ENCODE data around the gene SDC3.

SDC3 gene

GRCh38 chr1:30908316-30908695 is 252 bp downstream of the SDC3 start:
- DNase-seq (ENCODE audit: low read depth), result no peak
- H3K4me3 ChIP-seq (ENCODE audit: low read length), result peak overlapping the region; percentile 72
- no peak for TF ChIP-seq CTCF (conservative IDR thresholded peaks at IDR 0.05; ENCODE audit: low read length)

- TF ChIP-seq CTCF (conservative IDR thresholded peaks at IDR 0.05; ENCODE audit: low read length), result no peak
- peak overlapping the region; percentile 72 for H3K4me3 ChIP-seq (ENCODE audit: low read length)
- DNase-seq (ENCODE audit: low read depth), result no peak
Measured at GRCh38 chr1:30907481-30908315, 860 bp downstream of the SDC3 start.

DNA sequence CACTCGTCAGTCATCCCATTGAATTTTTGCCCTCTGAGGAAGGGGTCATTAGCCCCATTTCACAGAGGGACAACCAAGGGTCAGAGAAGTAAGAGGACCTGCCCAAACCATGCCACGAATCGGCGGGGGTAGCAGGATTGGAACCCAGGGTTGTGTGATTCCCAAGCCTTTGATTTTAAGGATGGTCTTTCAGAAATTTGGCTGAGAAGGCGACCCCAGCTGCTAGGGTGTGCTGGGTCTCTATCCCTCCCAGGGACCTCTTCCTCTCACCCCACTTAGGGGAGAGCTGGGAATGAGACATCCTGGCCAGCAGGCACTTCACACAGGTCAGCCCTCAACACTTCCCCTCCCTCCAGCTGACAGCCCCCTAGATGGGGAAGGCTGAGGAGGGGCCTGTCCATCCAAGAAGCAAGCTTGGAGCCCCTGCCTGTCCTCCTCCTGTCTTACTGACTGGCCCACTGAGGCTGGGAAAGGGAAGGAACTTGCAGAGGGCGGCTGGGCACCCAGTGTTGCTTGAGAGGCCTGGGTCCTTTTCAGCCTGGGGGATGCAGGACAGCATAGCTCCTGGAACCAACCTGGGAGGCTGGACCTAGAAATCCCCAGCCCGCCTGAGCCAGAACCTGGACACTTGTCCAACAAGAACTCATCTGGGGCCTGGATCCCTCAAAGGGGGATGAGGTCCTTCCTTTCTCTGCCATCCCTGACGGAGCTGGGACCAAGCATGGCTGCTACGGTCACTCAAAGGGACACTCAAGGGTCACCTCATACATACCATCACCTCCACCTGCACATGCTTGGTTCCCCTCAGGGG is 1.7 kb downstream of the SDC3 start:
- H3K4me3 ChIP-seq (ENCODE audit: low read length), result peak overlapping the region; percentile 72
- TF ChIP-seq CTCF (conservative IDR thresholded peaks at IDR 0.05; ENCODE audit: low read length), result no peak

GRCh38 chr1:30905916-30906620 is 2.5 kb downstream of the SDC3 start:
- no peak for TF ChIP-seq CTCF (conservative IDR thresholded peaks at IDR 0.05; ENCODE audit: low read length)
- no peak overlapping the region; the same call in 1 of the 2 replicates for H3K4me3 ChIP-seq (ENCODE audit: low read length)
- peak; percentile 17 for DNase-seq (ENCODE audit: low read depth)

More for the DNA sequence above, 1.7 kb downstream of the SDC3 start:
- DNase-seq (ENCODE audit: low read depth), result no peak

DNA sequence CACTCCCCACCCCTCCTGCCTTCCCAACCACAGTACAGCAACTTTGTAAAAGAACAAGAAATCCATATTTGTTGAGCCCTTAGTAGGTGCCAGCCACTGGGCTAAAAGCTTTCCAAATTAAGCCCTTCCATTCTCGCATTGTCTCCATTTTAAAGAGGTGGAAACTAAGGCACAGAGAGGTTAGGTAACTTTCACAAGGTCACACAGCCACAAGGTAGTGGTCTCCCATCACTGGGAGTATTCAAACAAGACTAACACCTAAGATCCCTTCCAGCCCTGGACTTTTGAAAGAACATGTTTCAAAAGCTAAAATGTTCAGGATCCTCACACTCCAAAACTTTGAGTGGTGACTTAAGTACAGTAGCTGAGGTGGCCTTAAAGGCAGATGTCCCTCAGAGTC is 3.2 kb downstream of the SDC3 start:
- no peak for TF ChIP-seq CTCF (conservative IDR thresholded peaks at IDR 0.05; ENCODE audit: low read length)
- no peak for DNase-seq (ENCODE audit: low read depth)
- H3K4me3 ChIP-seq (ENCODE audit: low read length), result no peak overlapping the region

DNA sequence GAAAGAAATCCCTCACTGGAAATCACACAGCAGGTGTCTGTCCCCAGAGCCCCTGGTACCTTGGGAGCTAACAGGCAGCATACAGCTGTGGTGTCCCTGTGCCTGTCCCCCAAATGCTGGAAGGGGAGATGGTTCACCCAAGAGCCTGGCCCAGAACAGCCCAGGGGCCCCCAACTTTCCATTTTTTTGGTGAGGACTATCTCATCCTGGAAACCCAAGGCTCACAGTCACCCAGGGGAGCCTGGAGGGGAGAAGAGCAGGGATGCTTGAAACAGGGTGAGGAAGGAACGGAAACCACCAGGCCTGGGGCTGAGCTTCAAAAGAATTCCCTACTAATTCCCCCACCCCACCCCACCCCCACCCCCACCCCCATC is 3.6 kb downstream of the SDC3 start:
- no peak overlapping the region for H3K4me3 ChIP-seq (ENCODE audit: low read length)
- TF ChIP-seq CTCF (conservative IDR thresholded peaks at IDR 0.05; ENCODE audit: low read length), result no peak
- no peak for DNase-seq (ENCODE audit: low read depth)
